ENCODE data around the gene KRT31. TPM values are rescaled to one million over a fixed set of nuclear protein-coding genes. Genes with fewer than 3 reads are reported as not detected.

The KRT31 gene
- total RNA-seq, 4 donors from 2014 or later: not detected

DNA sequence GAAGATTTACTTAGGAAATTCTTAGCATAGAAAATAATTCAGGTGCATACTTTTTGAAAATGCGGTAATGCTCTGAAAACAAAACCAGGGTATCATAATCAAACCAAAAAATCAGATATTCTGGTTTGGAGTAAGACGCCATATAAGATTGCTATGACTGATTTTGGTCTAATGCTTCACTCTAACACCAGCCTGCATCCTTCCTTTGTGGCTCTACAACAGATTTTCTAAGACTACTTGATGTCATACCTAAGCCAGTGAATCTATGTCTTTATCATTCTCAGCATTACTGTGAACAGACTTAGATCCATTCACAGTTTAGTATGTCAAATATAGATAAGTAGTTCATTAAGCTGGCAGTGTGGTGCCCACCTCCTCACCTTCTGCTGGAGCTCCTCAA lies 28.4 kb downstream of the KRT31 start:
- no peaks in the 10 kb centered on the region for H3K9me3 ChIP-seq
- no peak for TF ChIP-seq POLR2A (IDR thresholded peaks at IDR 0.05)
- TF ChIP-seq CTCF (IDR thresholded peaks at IDR 0.05): no peak
- H3K4me3 ChIP-seq: no peak overlapping the region
- no peaks in the 10 kb centered on the region for H3K36me3 ChIP-seq
- no peaks in the 10 kb centered on the region for H3K4me1 ChIP-seq
- no peak overlapping the region for H3K27ac ChIP-seq
- no peak for DNase-seq
- H3K27me3 ChIP-seq: no peaks in the 10 kb centered on the region

GRCh38 chr17:41367426-41368075 lies 29.9 kb downstream of the KRT31 start:
- Histone ChIP-seq H3K27ac (no peak overlapping the region), H3K36me3 (no peaks in the 10 kb centered on the region), H3K9me3 (no peaks in the 10 kb centered on the region), H3K4me1 (no peaks in the 10 kb centered on the region), H3K4me3 (no peak overlapping the region), H3K27me3 (no peaks in the 10 kb centered on the region)
- no peak for DNase-seq
- no peak for TF ChIP-seq POLR2A (IDR thresholded peaks at IDR 0.05)

GRCh38 chr17:41366070-41366469 lies 31.3 kb downstream of the KRT31 start:
- DNase-seq: no peak

GRCh38 chr17:41363881-41364280 lies 33.5 kb downstream of the KRT31 start:
- Histone ChIP-seq H3K36me3 (no peaks in the 10 kb centered on the region), H3K9me3 (no peaks in the 10 kb centered on the region)

More at GRCh38 chr17:41366070-41366469, 31.3 kb downstream of the KRT31 start:
- Histone ChIP-seq H3K27me3 (no peaks in the 10 kb centered on the region), H3K36me3 (no peaks in the 10 kb centered on the region), H3K9me3 (no peaks in the 10 kb centered on the region), H3K4me1 (no peaks in the 10 kb centered on the region), H3K27ac (no peak overlapping the region), H3K4me3 (no peak overlapping the region)
- TF ChIP-seq CTCF (IDR thresholded peaks at IDR 0.05) (no peak), POLR2A (IDR thresholded peaks at IDR 0.05) (no peak)

DNA sequence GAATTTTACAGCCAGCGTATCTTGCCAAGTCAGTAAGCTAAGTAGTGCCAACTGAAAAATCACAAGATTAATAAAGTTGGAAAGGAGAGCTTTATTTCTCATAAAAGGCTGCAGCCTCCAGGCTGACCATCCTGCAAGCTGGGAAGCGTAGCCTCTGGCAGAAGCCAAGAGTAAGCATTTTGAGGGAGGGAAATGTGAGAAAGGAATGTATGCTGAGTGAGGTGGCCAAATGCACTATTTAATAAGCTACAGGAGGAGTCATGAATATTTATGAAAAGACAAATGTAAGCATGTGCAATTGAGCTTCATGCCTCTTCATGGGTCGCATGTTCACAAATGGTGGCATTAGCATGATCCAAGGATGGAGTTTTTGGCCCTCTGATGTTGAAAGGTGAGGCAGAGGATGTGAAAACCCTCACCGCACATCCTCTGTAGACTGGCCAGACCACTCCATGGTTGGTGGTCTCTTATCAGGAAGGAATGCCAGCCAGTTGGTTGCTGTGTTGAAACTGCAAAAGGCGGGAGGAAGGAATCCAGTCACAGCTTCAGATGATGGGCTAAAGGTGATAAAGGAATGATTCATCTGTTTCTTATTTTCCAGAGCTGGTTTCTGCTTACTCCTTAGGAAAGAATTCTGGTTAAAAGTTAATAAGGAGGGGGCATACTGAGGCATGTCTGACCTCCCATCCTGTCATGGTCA lies 37.0 kb downstream of the KRT31 start:
- H3K27ac ChIP-seq: no peak overlapping the region
- no peaks in the 10 kb centered on the region for H3K9me3 ChIP-seq
- no peak overlapping the region for H3K4me3 ChIP-seq
- DNase-seq: no peak
- H3K27me3 ChIP-seq: no peaks in the 10 kb centered on the region
- TF ChIP-seq POLR2A (IDR thresholded peaks at IDR 0.05): no peak
- TF ChIP-seq CTCF (IDR thresholded peaks at IDR 0.05): no peak
- H3K4me1 ChIP-seq: no peaks in the 10 kb centered on the region
- H3K36me3 ChIP-seq: no peaks in the 10 kb centered on the region

More at GRCh38 chr17:41363881-41364280, 33.5 kb downstream of the KRT31 start:
- no peak overlapping the region for H3K27ac ChIP-seq
- H3K27me3 ChIP-seq: no peaks in the 10 kb centered on the region
- no peak for DNase-seq
- H3K4me1 ChIP-seq: no peaks in the 10 kb centered on the region
- TF ChIP-seq CTCF (IDR thresholded peaks at IDR 0.05) (no peak), POLR2A (IDR thresholded peaks at IDR 0.05) (no peak)
- no peak overlapping the region for H3K4me3 ChIP-seq

GRCh38 chr17:41354536-41354935 lies 42.9 kb downstream of the KRT31 start:
- TF ChIP-seq POLR2A (IDR thresholded peaks at IDR 0.05) (no peak), CTCF (IDR thresholded peaks at IDR 0.05) (no peak)
- DNase-seq: no peak
- Histone ChIP-seq H3K27ac (no peak overlapping the region), H3K9me3 (no peaks in the 10 kb centered on the region), H3K4me1 (no peaks in the 10 kb centered on the region), H3K27me3 (no peaks in the 10 kb centered on the region), H3K4me3 (no peak overlapping the region), H3K36me3 (no peaks in the 10 kb centered on the region)

All from Peyer's patch (tissue), 4 donors.